ENCODE results near the gene CPM.

- TF ChIP-seq CTCF (IDR thresholded peaks at IDR 0.05; ENCODE audit: low read length) = no peak
- no peak for TF ChIP-seq EZH2 (optimal IDR thresholded peaks at IDR 0.05; ENCODE audit: low read depth, low read length)
Measured at GRCh38 chr12:68957273-68957672, 24.3 kb upstream of the CPM start.

Measured in MM.1S (cell line).